Urinary bladder (tissue), 4 donors: Measurements from ENCODE around the gene C9orf43. TPM values are rescaled to one million over a fixed set of nuclear protein-coding genes. Genes with fewer than 3 reads are reported as not detected.
"Not testable (repeated sequence)": the region's sequence is repeated elsewhere in the genome, so short reads cannot be mapped to it uniquely, and the experiment has no call there.

Experiments used
- DNase-seq: peaks from one replicate; pipeline ENCODE4 v3.0.0-alpha.2; 2015; ENCODE audit errors: extremely low spot score
- H3K27ac ChIP-seq: one replicate; pipeline ENCODE4 v1.5.1; 2013; ENCODE audit warnings: low read depth, mild to moderate bottlenecking, moderate library complexity
- H3K36me3 ChIP-seq: one replicate; pipeline ENCODE4 v1.6.1; 2013; ENCODE audit warnings: mild to moderate bottlenecking, moderate library complexity; ENCODE audit not compliant: insufficient read depth
- H3K4me1 ChIP-seq: one replicate; pipeline ENCODE4 v1.6.1; 2013; ENCODE audit warnings: mild to moderate bottlenecking, moderate library complexity; ENCODE audit not compliant: insufficient read depth
- H3K4me3 ChIP-seq: one replicate; pipeline ENCODE4 v1.5.1; 2013; ENCODE audit warnings: low read depth, low read length
- WGBS: extraction: QIAGEN DNeasy Blood & Tissue Kit; methylation state at CpG from one replicate; pipeline ENCODE4 v1.1.7; 2013; 5-methylcytosine and 5-hydroxymethylcytosine counted together
- polyA plus RNA-seq: library from polyadenylated mRNA; stranded (reverse); fragments of 200-250 nt; gene quantifications from one replicate; pipeline ENCODE4 v1.2.3, GENCODE V29; 2013
- total RNA-seq: library from RNA; depleted of rRNA; stranded (reverse); fragments of >200 nt; gene quantifications from one replicate; pipeline ENCODE4 v1.2.3, GENCODE V29; 2014
- donor health status: healthy with polysubstance abuse.
- donor health status: healthy.

C9orf43 gene, protein sequence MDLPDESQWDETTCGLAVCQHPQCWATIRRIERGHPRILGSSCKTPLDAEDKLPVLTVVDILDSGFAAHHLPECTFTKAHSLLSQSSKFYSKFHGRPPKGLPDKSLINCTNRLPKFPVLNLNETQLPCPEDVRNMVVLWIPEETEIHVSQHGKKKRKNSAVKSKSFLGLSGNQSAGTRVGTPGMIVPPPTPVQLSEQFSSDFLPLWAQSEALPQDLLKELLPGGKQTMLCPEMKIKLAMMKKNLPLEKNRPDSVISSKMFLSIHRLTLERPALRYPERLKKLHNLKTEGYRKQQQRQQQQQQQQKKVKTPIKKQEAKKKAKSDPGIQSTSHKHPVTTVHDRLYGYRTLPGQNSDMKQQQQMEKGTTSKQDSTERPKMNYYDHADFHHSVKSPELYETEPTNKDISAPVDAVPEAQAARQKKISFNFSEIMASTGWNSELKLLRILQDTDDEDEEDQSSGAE
- total RNA-seq (0.74 TPM), polyA plus RNA-seq (0.14 TPM)

GRCh38 chr9:113410207-113410864, at the start of gene C9orf43, which contains the start of gene POLE3:
Gene C9orf43 (plus strand): TSS chr9:113410747. CDS start chr9:113413494, 2,747 bp downstream.
Gene POLE3 (minus strand): TSS chr9:113410675. CDS start chr9:113410293, 382 bp downstream.
- no peaks in the 10 kb centered on the region for H3K36me3 ChIP-seq
- DNase-seq, result peak; percentile 89
- peak within 1 kb of the TSS; percentile 95 for H3K27ac ChIP-seq
- peak within 1 kb of the TSS; percentile 79 for H3K4me3 ChIP-seq
- no peaks in the 10 kb centered on the region for H3K4me1 ChIP-seq
- under 1% methylated on average over 61 of the region's 61 CpGs for WGBS

DNA sequence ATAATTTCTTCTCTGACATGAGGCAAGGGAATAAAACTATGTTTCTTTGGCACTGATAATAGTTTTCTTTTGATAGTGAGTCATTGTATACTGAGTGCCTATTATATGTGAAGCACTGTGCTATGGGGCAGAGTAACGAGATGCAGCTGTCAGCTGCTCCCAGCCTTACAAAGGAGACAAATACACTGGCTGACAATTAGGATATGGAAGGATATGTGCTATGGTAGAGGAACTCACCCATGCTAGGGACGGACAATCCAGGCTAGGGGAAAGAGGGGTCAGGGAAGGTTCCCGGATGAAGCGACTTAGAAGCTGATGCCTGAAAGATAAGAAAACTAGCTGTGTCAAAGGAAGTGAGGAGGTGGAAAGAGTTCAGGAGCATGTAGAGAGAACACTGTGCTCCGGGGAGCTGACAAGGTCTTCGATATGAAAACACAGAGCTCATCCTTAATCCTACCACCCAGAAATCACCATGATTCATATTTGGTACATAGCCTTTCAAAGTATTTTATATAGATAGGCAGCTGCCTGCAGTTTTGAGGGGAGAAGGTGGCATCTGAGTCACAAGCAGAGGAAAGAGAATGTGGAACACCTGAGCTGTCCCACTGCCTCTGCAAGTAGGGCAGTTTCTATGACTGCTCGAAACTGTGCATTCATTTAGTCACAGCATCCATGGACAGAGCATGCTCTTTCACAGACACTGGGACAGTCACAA, 49.1 kb upstream of the C9orf43 start:
- Histone ChIP-seq H3K27ac (no peak overlapping the region), H3K36me3 (no peaks in the 10 kb centered on the region), H3K4me3 (no peak overlapping the region), H3K4me1 (no peaks in the 10 kb centered on the region)
- no peak for DNase-seq
- WGBS, result 34% methylated on average over 7 of the region's 7 CpGs

GRCh38 chr9:113363336-113363735, 47.2 kb upstream of the C9orf43 start:
- H3K4me3 ChIP-seq, result no peak overlapping the region
- WGBS, result 74% methylated on average over 3 of the region's 3 CpGs
- no peak overlapping the region for H3K27ac ChIP-seq
- no peaks in the 10 kb centered on the region for H3K4me1 ChIP-seq
- H3K36me3 ChIP-seq, result no peaks in the 10 kb centered on the region
- no peak for DNase-seq

GRCh38 chr9:113364951-113365350, 45.6 kb upstream of the C9orf43 start:
- WGBS, result 71% methylated on average over 1 of the region's 1 CpG
- DNase-seq, result no peak
- Histone ChIP-seq H3K27ac (no peak overlapping the region), H3K4me3 (no peak overlapping the region), H3K36me3 (no peaks in the 10 kb centered on the region), H3K4me1 (no peaks in the 10 kb centered on the region)

DNA sequence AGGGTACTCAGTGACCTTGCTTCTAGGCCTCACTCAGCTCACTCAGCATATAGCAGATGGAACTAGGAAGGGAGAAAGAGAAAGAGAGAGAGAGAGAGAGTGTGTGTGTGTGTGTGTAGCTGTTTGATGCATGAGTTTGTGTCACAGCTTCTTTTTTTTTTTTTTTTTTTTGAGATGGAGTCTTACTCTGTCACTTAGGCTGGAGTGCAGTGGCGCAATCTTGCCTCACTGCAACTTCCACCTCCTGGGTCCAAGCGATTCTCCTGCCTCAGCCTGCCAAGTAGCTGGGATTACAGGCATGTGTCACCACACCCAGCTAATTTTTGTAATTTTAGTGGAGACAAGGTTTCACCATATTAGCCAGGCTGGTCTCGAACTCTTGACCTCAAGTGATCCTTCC, 44.9 kb upstream of the C9orf43 start:
- H3K4me1 ChIP-seq, H3K4me3 ChIP-seq, H3K36me3 ChIP-seq, DNase-seq, H3K27ac ChIP-seq: not testable (repeated sequence)
- 88% methylated on average over 3 of the region's 3 CpGs for WGBS

DNA sequence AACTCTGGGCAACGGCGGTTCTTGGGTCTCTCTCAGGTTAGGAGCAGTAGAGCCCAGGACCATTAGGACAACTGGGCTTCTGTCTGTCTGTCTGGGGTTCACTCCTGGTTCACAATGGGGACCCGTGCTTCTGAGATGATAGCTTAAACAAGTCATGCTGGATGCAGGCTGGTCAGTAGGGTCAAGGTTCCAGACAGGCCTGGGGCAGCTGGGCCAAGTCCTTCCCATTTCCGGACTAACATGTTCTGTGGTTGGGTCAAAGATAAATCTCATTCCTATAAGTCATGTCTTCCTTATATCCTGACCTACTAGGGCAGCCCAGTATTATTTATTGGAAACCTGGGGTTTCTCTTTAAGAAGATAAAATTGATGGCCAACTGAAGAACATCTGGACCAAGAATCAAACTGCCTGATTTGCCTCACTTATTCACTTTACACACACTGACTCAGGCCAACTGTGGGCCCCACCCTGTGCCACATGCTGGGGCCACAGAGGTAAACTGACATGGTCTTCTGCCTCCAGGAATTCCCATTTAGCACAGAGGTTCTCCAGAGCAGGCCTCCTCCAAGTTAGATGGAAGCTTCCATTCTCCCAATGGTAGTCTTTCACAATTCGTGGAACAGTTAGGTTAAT, 42.1 kb upstream of the C9orf43 start:
- 87% methylated on average over 5 of the region's 5 CpGs for WGBS
- DNase-seq, result no peak
- H3K36me3 ChIP-seq, result peaks cover 1% of the 10 kb centered on the region

GRCh38 chr9:113368982-113369854, 41.3 kb upstream of the C9orf43 start:
- Histone ChIP-seq H3K27ac (no peak overlapping the region), H3K36me3 (peaks cover 4% of the 10 kb centered on the region), H3K4me1 (no peaks in the 10 kb centered on the region), H3K4me3 (no peak overlapping the region)
- WGBS, result 77% methylated on average over 13 of the region's 13 CpGs
- DNase-seq, result no peak

More for the DNA sequence above, 42.1 kb upstream of the C9orf43 start:
- Histone ChIP-seq H3K4me3 (no peak overlapping the region), H3K4me1 (no peaks in the 10 kb centered on the region), H3K27ac (no peak overlapping the region)

DNA sequence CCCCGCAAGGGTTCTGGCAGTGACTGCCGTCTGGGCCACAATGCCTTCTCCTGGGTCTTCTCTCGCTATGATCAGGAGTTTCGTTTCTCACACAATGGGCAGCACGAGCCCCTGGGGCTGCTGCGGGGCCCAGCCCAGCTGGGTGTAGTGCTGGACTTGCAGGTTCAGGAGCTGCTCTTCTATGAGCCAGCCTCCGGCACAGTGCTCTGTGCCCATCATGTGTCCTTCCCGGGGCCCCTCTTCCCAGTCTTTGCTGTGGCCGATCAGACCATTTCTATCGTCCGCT, 40.7 kb upstream of the C9orf43 start:
- Histone ChIP-seq H3K4me1 (no peaks in the 10 kb centered on the region), H3K36me3 (peaks cover 4% of the 10 kb centered on the region), H3K27ac (no peak overlapping the region), H3K4me3 (no peak overlapping the region)
- WGBS, result 87% methylated on average over 11 of the region's 11 CpGs
- no peak for DNase-seq

- WGBS, result 73% methylated on average over 8 of the region's 8 CpGs
- H3K4me1 ChIP-seq, result no peaks in the 10 kb centered on the region
- H3K36me3 ChIP-seq, result peaks cover 4% of the 10 kb centered on the region
- no peak overlapping the region for H3K27ac ChIP-seq
- no peak for DNase-seq
- H3K4me3 ChIP-seq, result no peak overlapping the region
Observed at GRCh38 chr9:113370806-113371325, 39.7 kb upstream of the C9orf43 start.

- Histone ChIP-seq H3K27ac (no peak overlapping the region), H3K36me3 (peaks cover 4% of the 10 kb centered on the region)
- 90% methylated on average over 5 of the region's 5 CpGs for WGBS
Observed at GRCh38 chr9:113372059-113372458, 38.5 kb upstream of the C9orf43 start.

DNA sequence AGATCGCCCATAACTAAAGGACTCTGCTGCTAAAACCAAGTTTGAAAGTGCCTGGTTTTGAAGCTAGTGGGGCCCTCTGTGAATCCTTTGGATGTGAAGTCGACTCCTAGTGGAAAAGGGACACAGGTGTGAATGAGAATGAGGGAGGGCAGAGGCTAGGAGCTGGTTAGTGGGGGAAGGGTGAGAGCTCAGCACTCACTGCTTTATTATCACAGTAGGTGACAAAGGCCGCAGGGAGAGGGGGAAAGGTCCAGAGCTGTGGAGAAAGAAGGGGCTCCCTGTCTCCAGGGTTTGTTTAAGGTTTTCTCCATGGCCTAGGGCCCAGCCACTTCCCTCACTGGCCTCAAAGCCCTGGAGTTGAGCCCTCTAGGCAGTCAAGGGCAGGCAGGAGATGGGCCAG, 37.3 kb upstream of the C9orf43 start:
- no peak for DNase-seq
- Histone ChIP-seq H3K27ac (no peak overlapping the region), H3K4me3 (no peak overlapping the region), H3K36me3 (peaks cover 4% of the 10 kb centered on the region), H3K4me1 (no peaks in the 10 kb centered on the region)
- WGBS, result 67% methylated on average over 3 of the region's 3 CpGs

More at GRCh38 chr9:113372059-113372458, 38.5 kb upstream of the C9orf43 start:
- H3K4me3 ChIP-seq, result no peak overlapping the region
- H3K4me1 ChIP-seq, result no peaks in the 10 kb centered on the region
- no peak for DNase-seq

DNA sequence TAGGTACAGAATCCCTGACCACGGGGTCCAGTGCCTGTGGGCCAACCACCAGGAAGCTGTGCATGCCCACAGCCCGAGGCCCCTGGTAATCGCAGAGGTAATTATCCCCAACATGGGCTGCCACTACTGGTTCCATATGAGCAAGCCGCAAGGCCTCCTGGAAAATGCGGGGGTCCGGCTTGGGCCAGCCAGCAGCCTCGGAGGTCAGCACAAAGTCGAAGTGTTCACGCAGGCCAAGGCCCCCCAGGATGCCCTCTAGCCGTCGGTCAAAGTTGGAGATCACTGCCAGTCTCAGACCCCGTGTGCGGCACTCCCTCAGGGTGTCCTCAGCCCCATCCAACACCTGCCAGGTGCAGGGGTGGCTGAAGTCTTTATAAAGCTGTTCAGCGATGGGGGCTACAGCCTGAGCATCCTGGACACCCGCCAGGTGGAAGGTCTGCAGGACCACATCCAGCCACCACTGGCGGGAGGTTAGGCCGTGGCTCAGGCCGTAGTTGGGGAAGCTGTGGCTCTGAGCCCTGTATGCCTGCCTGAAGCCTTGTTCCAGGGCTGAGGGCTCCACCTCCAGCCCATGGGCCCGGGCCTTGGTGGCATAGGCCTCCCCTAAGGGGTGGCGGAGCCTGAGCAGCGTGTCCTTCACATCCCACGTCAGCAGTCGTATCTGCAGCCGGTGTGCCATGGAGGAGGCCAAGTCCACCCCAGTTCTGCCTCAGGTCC, 36.7 kb upstream of the C9orf43 start:
- no peaks in the 10 kb centered on the region for H3K4me1 ChIP-seq
- peaks cover 4% of the 10 kb centered on the region for H3K36me3 ChIP-seq
- WGBS, result 90% methylated on average over 24 of the region's 24 CpGs
- no peak overlapping the region for H3K27ac ChIP-seq
- H3K4me3 ChIP-seq, result no peak overlapping the region
- no peak for DNase-seq
